RWPE2 (cell line): Measurements from ENCODE around the gene KCNK4.

Experiments used
- ATAC-seq: fragments of 200-7000 bp; cut with Tn5 transposase; 3 replicates; pipeline ENCODE4 v1.9.1; 2021; ENCODE audit warnings: low read depth
- DNase-seq: peaks from one replicate; pipeline ENCODE4 v3.0.0-alpha.2; 2020; ENCODE audit warnings: low spot score
- H3K27ac ChIP-seq: fragments of 450-650 bp; 2 replicates; pipeline ENCODE4 v1.5.1; 2017; ENCODE audit warnings: mild to moderate bottlenecking; ENCODE audit not compliant: poor library complexity, severe bottlenecking
- H3K27me3 ChIP-seq: fragments of 250-450 bp; sonication (Bioruptor Pico); 2 replicates; pipeline ENCODE4 v1.5.1; 2021; ENCODE audit warnings: mild to moderate bottlenecking, moderate library complexity; ENCODE audit not compliant: insufficient read depth, poor library complexity, severe bottlenecking
- H3K36me3 ChIP-seq: fragments of 250-450 bp; sonication (Bioruptor Pico); 2 replicates; pipeline ENCODE4 v1.5.1; 2020; ENCODE audit warnings: low read depth, mild to moderate bottlenecking, moderate library complexity
- H3K4me1 ChIP-seq: fragments of 250-450 bp; sonication (Bioruptor Pico); 2 replicates; pipeline ENCODE4 v1.5.1; 2021; ENCODE audit warnings: mild to moderate bottlenecking, moderate library complexity; ENCODE audit not compliant: insufficient read depth, poor library complexity, severe bottlenecking
- H3K4me3 ChIP-seq: fragments of 250-450 bp; sonication (Bioruptor Pico); 2 replicates; pipeline ENCODE4 v1.5.1; 2021; ENCODE audit warnings: mild to moderate bottlenecking, moderate library complexity; ENCODE audit not compliant: severe bottlenecking
- H3K9me3 ChIP-seq: fragments of 250-450 bp; sonication (Bioruptor Pico); 2 replicates; pipeline ENCODE4 v1.5.1; 2021; ENCODE audit warnings: mild to moderate bottlenecking, moderate library complexity; ENCODE audit not compliant: severe bottlenecking
- TF ChIP-seq, protein P1 (sequence below): fragments of 450-650 bp; IDR thresholded peaks from one replicate; pipeline ENCODE4 v1.5.1; 2017; ENCODE audit warnings: mild to moderate bottlenecking, moderate library complexity; ENCODE audit not compliant: poor library complexity, severe bottlenecking

The KCNK4 gene

DNA sequence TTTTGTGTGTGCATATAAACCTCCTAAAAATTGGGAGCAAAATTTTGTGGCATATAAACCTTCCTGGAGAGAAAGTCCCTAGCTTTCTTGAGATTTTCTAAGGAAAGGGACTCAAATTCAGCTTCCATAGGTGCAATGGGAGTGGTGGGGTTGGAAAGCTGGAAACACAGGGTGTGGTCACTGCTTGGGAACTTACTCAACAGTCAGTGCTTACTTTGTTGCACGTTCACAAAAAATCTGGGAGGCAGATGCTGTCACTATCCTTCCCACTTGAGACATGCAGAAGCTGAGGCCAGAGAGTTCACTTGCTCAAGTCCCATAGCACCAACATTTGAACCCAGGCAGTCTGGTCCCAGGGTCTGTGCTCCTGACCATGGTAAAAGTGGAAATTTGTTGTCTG is 5.1 kb downstream of the KCNK4 start:
- TF ChIP-seq, protein P1, sequence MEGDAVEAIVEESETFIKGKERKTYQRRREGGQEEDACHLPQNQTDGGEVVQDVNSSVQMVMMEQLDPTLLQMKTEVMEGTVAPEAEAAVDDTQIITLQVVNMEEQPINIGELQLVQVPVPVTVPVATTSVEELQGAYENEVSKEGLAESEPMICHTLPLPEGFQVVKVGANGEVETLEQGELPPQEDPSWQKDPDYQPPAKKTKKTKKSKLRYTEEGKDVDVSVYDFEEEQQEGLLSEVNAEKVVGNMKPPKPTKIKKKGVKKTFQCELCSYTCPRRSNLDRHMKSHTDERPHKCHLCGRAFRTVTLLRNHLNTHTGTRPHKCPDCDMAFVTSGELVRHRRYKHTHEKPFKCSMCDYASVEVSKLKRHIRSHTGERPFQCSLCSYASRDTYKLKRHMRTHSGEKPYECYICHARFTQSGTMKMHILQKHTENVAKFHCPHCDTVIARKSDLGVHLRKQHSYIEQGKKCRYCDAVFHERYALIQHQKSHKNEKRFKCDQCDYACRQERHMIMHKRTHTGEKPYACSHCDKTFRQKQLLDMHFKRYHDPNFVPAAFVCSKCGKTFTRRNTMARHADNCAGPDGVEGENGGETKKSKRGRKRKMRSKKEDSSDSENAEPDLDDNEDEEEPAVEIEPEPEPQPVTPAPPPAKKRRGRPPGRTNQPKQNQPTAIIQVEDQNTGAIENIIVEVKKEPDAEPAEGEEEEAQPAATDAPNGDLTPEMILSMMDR, result no peak
- H3K4me3 ChIP-seq, result no peak overlapping the region
- H3K9me3 ChIP-seq, result no peaks in the 10 kb centered on the region
- DNase-seq, result no peak
- H3K4me1 ChIP-seq, result no peaks in the 10 kb centered on the region
- H3K27me3 ChIP-seq, result peaks cover 45% of the 10 kb centered on the region
- no peaks in the 10 kb centered on the region for H3K36me3 ChIP-seq
- no peak overlapping the region for H3K27ac ChIP-seq
- no peak for ATAC-seq

DNA sequence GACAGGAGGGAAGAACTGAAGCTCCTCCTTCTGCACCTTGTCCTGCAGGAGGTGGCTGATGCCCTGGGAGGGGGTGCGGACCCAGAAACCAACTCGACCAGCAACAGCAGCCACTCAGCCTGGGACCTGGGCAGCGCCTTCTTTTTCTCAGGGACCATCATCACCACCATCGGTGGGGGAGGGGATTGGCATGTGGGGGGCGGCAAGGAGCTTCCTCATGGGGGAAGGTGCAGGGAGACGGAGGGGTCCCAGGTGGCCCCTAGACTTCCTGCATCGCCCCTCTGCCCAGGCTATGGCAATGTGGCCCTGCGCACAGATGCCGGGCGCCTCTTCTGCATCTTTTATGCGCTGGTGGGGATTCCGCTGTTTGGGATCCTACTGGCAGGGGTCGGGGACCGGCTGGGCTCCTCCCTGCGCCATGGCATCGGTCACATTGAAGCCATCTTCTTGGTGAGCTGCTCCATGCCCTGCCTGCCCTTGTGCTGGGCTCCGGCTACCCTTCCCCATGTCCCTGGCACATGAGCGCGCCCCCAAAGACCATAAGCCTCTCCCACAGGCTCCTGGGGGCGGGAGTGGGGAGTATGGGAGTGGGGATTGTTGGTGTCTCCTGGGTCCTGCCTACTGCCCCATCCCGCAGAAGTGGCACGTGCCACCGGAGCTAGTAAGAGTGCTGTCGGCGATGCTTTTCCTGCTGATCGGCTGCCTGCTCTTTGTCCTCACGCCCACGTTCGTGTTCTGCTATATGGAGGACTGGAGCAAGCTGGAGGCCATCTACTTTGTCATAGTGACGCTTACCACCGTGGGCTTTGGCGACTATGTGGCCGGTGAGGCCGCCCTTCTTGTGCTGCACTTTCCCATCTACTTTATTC is 6.0 kb downstream of the KCNK4 start:
- H3K4me1 ChIP-seq, result no peaks in the 10 kb centered on the region
- H3K4me3 ChIP-seq, result no peak overlapping the region
- H3K27me3 ChIP-seq, result peaks cover 39% of the 10 kb centered on the region
- TF ChIP-seq, protein P1, result no peak
- H3K36me3 ChIP-seq, result no peaks in the 10 kb centered on the region
- no peaks in the 10 kb centered on the region for H3K9me3 ChIP-seq
- H3K27ac ChIP-seq, result no peak overlapping the region
- ATAC-seq (no peak), DNase-seq (no peak)

DNA sequence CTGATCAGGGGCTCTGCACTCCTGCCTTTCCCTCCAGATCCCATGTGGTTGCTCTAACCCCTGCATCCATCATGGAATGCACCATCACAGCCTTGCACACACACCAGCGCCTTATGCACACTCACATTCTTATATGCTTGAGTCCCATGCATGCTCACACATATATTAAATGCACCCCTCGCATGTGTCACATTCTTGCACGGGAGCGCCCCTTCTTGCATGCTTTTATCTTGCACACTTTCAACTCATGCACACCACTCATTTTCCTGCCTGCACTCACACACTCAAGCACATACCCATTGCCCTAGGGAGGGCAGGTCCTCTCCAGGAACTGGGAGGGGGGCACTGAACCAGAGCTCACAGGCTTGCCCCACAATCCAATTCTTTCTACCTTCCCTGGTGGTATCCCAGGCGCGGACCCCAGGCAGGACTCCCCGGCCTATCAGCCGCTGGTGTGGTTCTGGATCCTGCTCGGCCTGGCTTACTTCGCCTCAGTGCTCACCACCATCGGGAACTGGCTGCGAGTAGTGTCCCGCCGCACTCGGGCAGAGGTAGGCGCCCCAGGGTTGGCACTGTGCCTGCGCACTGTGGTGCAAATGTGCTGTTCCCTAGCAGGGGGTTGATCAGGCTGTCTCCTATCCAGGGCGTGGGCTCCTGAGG is 6.7 kb downstream of the KCNK4 start:
- peaks cover 32% of the 10 kb centered on the region for H3K27me3 ChIP-seq
- H3K27ac ChIP-seq, result no peak overlapping the region
- TF ChIP-seq, protein P1, result no peak
- H3K36me3 ChIP-seq, result no peaks in the 10 kb centered on the region
- H3K4me3 ChIP-seq, result no peak overlapping the region
- ATAC-seq (no peak), DNase-seq (no peak)
- no peaks in the 10 kb centered on the region for H3K9me3 ChIP-seq
- H3K4me1 ChIP-seq, result no peaks in the 10 kb centered on the region

DNA sequence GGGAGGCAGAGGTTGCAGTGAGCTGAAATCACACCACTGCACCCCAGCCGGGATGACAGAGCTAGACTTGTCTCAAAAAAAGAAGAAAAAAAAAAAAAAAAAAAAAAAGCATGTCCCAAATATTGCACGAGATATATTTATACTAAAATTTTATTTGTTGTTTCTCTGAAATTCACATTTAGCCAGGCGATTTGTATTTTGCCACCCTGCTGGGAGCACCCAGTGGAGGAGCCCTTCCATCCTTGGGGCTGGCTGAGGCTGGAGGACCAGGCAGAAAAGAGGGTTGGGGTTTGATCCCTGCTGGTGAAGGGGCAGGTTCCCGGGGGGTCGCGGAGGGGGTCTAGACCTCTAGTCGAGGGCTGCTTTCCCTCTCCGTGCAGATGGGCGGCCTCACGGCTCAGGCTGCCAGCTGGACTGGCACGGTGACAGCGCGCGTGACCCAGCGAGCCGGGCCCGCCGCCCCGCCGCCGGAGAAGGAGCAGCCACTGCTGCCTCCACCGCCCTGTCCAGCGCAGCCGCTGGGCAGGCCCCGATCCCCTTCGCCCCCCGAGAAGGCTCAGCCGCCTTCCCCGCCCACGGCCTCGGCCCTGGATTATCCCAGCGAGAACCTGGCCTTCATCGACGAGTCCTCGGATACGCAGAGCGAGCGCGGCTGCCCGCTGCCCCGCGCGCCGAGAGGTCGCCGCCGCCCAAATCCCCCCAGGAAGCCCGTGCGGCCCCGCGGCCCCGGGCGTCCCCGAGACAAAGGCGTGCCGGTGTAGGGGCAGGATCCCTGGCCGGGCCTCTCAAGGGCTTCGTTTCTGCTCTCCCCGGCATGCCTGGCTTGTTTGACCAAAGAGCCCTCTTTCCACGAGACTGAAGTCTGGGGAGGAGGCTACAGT is 8.1 kb downstream of the KCNK4 start:
- DNase-seq (no peak), ATAC-seq (no peak)
- Histone ChIP-seq H3K36me3 (no peaks in the 10 kb centered on the region), H3K9me3 (no peaks in the 10 kb centered on the region), H3K27me3 (peaks cover 22% of the 10 kb centered on the region), H3K27ac (no peak overlapping the region), H3K4me1 (no peaks in the 10 kb centered on the region), H3K4me3 (no peak overlapping the region)
- TF ChIP-seq, protein P1, result no peak
